ENCODE measurements around the gene IL34.

DNA sequence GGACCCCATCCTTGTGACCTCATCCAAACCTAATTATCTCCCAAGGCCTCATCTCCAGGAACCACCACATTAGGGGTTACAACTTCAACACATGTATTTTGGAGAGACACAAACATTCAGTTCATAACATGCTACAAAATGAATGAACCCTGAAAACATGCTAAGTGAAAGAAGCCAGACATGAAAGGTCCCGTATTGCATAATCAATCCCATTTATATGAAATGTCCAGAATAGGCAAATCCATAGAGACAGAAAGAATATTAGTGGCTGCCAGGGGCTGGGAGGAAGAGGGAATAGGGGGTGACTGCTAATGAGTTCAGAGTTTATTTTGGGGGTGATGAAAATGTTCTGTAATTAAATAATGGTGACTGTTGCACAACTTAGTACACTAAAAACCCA is 3.7 kb upstream of the IL34 start:
- TF ChIP-seq, protein P1, sequence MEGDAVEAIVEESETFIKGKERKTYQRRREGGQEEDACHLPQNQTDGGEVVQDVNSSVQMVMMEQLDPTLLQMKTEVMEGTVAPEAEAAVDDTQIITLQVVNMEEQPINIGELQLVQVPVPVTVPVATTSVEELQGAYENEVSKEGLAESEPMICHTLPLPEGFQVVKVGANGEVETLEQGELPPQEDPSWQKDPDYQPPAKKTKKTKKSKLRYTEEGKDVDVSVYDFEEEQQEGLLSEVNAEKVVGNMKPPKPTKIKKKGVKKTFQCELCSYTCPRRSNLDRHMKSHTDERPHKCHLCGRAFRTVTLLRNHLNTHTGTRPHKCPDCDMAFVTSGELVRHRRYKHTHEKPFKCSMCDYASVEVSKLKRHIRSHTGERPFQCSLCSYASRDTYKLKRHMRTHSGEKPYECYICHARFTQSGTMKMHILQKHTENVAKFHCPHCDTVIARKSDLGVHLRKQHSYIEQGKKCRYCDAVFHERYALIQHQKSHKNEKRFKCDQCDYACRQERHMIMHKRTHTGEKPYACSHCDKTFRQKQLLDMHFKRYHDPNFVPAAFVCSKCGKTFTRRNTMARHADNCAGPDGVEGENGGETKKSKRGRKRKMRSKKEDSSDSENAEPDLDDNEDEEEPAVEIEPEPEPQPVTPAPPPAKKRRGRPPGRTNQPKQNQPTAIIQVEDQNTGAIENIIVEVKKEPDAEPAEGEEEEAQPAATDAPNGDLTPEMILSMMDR (IDR thresholded peaks at IDR 0.05; ENCODE audit: borderline replicate concordance, extremely low read depth, low read length, poor library complexity, severe bottlenecking): no peak
- no peak for TF ChIP-seq EZH2 (IDR thresholded peaks at IDR 0.05; ENCODE audit: borderline replicate concordance, low read depth, low read length, severe bottlenecking)
